Prostate gland (tissue), 2 donors: ENCODE data around the gene FAM170B. TPM values are rescaled to one million over a fixed set of nuclear protein-coding genes. Genes with fewer than 3 reads are reported as not detected.

Experiments
- DNase-seq: peaks from one replicate; pipeline ENCODE4 v3.0.0-alpha.2; 2019; ENCODE audit warnings: low spot score
- H3K27ac ChIP-seq, 2 donors: fragments of 200-600 bp; sonication (generic); 2 replicates each; pipeline ENCODE4 v1.5.1; 2017 to 2019
- H3K27me3 ChIP-seq: fragments of 200-600 bp; sonication (generic); replicated peaks from 2 replicates; pipeline ENCODE4 v1.5.1; 2019; ENCODE audit not compliant: insufficient read depth
- H3K36me3 ChIP-seq, 2 donors: fragments of 200-600 bp; sonication (generic); 1 replicate in 1 of 2; 2 replicates in 1 of 2; pipeline versions ENCODE4 v1.5.1 to v1.8.1; 2017 to 2019
- H3K4me1 ChIP-seq: fragments of 200-600 bp; sonication (generic); replicated peaks from 2 replicates; pipeline ENCODE4 v1.5.1; 2019
- H3K4me3 ChIP-seq, 2 donors: fragments of 200-600 bp; sonication (generic); 2 replicates each; pipeline ENCODE4 v1.5.1; 2017 to 2019
- H3K9me3 ChIP-seq: fragments of 200-600 bp; sonication (generic); 2 replicates; pipeline ENCODE4 v1.5.1; 2017
- CTCF ChIP-seq, 4 experiments: fragments of 200-600 bp in 2 of 4; fragments of 450-650 bp in 2 of 4; sonication (generic) in 2 of 4; IDR thresholded peaks; 1 replicate in 3 of 4; 2 replicates in 1 of 4; pipeline ENCODE4 v1.5.1; 2016 to 2019; ENCODE audit warnings: antibody characterized with exemption in 4 of 4, mild to moderate bottlenecking in 2 of 4, moderate library complexity in 2 of 4
- POLR2A ChIP-seq: fragments of 450-650 bp; IDR thresholded peaks from one replicate; pipeline ENCODE4 v1.6.1; 2016; ENCODE audit warnings: antibody characterized with exemption, mild to moderate bottlenecking
- POLR2AphosphoS5 ChIP-seq: sonication (generic); formaldehyde crosslinking; IDR thresholded peaks from one replicate; pipeline ENCODE4 v1.6.1; 2017; ENCODE audit warnings: antibody characterized with exemption
- WGBS: methylation state at CpG from one replicate; pipeline ENCODE4 v1.1.5; 2018; 5-methylcytosine and 5-hydroxymethylcytosine counted together
- intact Hi-C: fragments of 100-400 bp; cut with DNase I; formaldehyde crosslinking; loops from one replicate; pipeline ENCODE4 v1.14.2; 2022
- total RNA-seq, 2 donors: library from RNA; depleted of rRNA; stranded (reverse); fragments of >200 nt; gene quantifications; one replicate each; pipeline ENCODE4 v1.1.0, GENCODE V29; 2016

Gene FAM170B
- total RNA-seq, 2 donors from 2014 or later, result not detected

GRCh38 chr10:49168831-49169500, 35.1 kb upstream of the FAM170B start:
- WGBS, result 86% methylated on average over 6 of the region's 6 CpGs
- no peaks in the 10 kb centered on the region for H3K4me1 ChIP-seq
- H3K9me3 ChIP-seq, result no peaks in the 10 kb centered on the region

GRCh38 chr10:49168171-49168540, 34.3 kb upstream of the FAM170B start:
- TF ChIP-seq CTCF (IDR thresholded peaks at IDR 0.05), result no peak
- TF ChIP-seq POLR2AphosphoS5, result no peak
- TF ChIP-seq POLR2A, result no peak
- no peaks in the 10 kb centered on the region for H3K4me1 ChIP-seq
- DNase-seq, result no peak
- no peak overlapping the region for H3K27ac ChIP-seq
- intact Hi-C loops, result loop anchor here (10.0 kb wide), 1 partner anchor 503 kb away; no protein-coding TSS in a partner anchor
- no peaks in the 10 kb centered on the region for H3K9me3 ChIP-seq
- no peaks in the 10 kb centered on the region for H3K36me3 ChIP-seq
- WGBS, result 86% methylated on average over 4 of the region's 4 CpGs
- H3K27me3 ChIP-seq, result no peaks in the 10 kb centered on the region
- no peak overlapping the region for H3K4me3 ChIP-seq

More at GRCh38 chr10:49168831-49169500, 35.1 kb upstream of the FAM170B start:
- Histone ChIP-seq H3K4me3 (no peak overlapping the region), H3K27me3 (no peaks in the 10 kb centered on the region), H3K27ac (no peak overlapping the region), H3K36me3 (no peaks in the 10 kb centered on the region)
- intact Hi-C loops, result loop anchor here (10.0 kb wide), 1 partner anchor 504 kb away; no protein-coding TSS in a partner anchor
- no peak for TF ChIP-seq POLR2A
- no peak for DNase-seq

- intact Hi-C loops, result loop anchor here (10.0 kb wide), 1 partner anchor 503 kb away; no protein-coding TSS in a partner anchor
Observed at GRCh38 chr10:49167425-49168170, 33.8 kb upstream of the FAM170B start.

GRCh38 chr10:49166484-49167400, 32.9 kb upstream of the FAM170B start:
- H3K36me3 ChIP-seq, result no peaks in the 10 kb centered on the region
- DNase-seq, result no peak
- no peaks in the 10 kb centered on the region for H3K4me1 ChIP-seq
- TF ChIP-seq POLR2AphosphoS5 (no peak), POLR2A (no peak), CTCF (IDR thresholded peaks at IDR 0.05) (no peak)
- intact Hi-C loops, result loop anchor here (10.0 kb wide), 1 partner anchor 502 kb away; no protein-coding TSS in a partner anchor
- 83% methylated on average over 14 of the region's 14 CpGs for WGBS
- H3K9me3 ChIP-seq, result no peaks in the 10 kb centered on the region
- no peaks in the 10 kb centered on the region for H3K27me3 ChIP-seq
- H3K4me3 ChIP-seq, result no peak overlapping the region
- H3K27ac ChIP-seq, result no peak overlapping the region

More at GRCh38 chr10:49167425-49168170, 33.8 kb upstream of the FAM170B start:
- DNase-seq, result no peak
- TF ChIP-seq CTCF (IDR thresholded peaks at IDR 0.05) (no peak), POLR2A (no peak), POLR2AphosphoS5 (no peak)
- WGBS, result 91% methylated on average over 12 of the region's 12 CpGs
- H3K36me3 ChIP-seq, result no peaks in the 10 kb centered on the region
- no peaks in the 10 kb centered on the region for H3K27me3 ChIP-seq
- no peaks in the 10 kb centered on the region for H3K9me3 ChIP-seq
- H3K4me3 ChIP-seq, result no peak overlapping the region
- H3K4me1 ChIP-seq, result no peaks in the 10 kb centered on the region
- H3K27ac ChIP-seq, result no peak overlapping the region
